Measurements from ENCODE around the gene GALNT17.

DNA sequence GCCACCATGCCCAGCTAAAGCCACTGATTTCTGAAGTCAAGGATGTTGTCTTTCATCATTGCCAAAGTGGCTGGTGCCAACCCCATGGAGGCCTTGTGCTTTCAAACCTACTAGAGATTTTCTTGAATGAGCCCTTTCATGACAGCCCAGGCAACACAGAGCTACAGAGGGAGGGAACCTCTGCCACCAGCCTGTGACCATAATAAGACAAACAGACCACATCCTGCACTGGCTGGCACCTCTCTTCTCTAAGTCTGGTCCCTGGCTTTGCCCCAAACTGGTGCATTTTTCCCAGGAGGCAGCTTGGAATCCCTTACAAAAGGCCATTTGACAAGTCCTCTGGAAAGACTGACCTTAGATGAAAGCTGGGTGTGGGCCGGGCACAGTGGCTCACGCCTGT, 348.8 kb downstream of the GALNT17 start:
- TF ChIP-seq, protein P1, sequence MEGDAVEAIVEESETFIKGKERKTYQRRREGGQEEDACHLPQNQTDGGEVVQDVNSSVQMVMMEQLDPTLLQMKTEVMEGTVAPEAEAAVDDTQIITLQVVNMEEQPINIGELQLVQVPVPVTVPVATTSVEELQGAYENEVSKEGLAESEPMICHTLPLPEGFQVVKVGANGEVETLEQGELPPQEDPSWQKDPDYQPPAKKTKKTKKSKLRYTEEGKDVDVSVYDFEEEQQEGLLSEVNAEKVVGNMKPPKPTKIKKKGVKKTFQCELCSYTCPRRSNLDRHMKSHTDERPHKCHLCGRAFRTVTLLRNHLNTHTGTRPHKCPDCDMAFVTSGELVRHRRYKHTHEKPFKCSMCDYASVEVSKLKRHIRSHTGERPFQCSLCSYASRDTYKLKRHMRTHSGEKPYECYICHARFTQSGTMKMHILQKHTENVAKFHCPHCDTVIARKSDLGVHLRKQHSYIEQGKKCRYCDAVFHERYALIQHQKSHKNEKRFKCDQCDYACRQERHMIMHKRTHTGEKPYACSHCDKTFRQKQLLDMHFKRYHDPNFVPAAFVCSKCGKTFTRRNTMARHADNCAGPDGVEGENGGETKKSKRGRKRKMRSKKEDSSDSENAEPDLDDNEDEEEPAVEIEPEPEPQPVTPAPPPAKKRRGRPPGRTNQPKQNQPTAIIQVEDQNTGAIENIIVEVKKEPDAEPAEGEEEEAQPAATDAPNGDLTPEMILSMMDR (IDR thresholded peaks at IDR 0.05): no peak
- no peak for TF ChIP-seq POLR2A (IDR thresholded peaks at IDR 0.05)
